Measurements from ENCODE around the gene AVEN.

DNA sequence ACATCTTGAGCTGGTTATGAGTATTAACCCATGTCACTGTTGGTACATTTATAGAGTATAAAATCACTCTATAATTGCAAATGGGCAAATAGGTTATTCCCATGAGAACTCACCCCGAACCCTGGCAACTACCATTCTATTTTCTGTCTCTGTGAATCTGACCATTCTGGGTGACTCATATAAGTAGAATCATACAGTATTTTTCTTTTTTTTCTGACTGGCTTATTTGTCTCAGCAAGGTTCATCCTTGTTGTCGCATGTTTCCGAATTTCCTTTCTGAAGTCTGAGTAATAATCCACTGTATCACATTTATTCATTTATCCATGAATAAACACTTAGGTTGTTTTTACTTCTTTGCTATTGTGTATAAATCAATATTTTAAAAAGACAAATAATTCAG lies 130.6 kb downstream of the AVEN start:
- no peak for TF ChIP-seq POLR2AphosphoS5 (IDR thresholded peaks at IDR 0.05)
- TF ChIP-seq, protein P1, sequence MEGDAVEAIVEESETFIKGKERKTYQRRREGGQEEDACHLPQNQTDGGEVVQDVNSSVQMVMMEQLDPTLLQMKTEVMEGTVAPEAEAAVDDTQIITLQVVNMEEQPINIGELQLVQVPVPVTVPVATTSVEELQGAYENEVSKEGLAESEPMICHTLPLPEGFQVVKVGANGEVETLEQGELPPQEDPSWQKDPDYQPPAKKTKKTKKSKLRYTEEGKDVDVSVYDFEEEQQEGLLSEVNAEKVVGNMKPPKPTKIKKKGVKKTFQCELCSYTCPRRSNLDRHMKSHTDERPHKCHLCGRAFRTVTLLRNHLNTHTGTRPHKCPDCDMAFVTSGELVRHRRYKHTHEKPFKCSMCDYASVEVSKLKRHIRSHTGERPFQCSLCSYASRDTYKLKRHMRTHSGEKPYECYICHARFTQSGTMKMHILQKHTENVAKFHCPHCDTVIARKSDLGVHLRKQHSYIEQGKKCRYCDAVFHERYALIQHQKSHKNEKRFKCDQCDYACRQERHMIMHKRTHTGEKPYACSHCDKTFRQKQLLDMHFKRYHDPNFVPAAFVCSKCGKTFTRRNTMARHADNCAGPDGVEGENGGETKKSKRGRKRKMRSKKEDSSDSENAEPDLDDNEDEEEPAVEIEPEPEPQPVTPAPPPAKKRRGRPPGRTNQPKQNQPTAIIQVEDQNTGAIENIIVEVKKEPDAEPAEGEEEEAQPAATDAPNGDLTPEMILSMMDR (IDR thresholded peaks at IDR 0.05), result no peak
- no peak for TF ChIP-seq POLR2A (IDR thresholded peaks at IDR 0.05)
